Measurements from ENCODE around the gene KDM6B.
"Not testable (repeated sequence)": the region's sequence is repeated elsewhere in the genome, so short reads cannot be mapped to it uniquely, and the experiment has no call there.

Gene KDM6B

GRCh38 chr17:7853691-7854038 lies 19.6 kb downstream of the KDM6B start:
- DNase-seq = peak; percentile 33

- DNase-seq = peak; percentile 22
Measured at GRCh38 chr17:7854078-7854777, 20.2 kb downstream of the KDM6B start.

- peak; percentile 47 for DNase-seq
Measured at GRCh38 chr17:7854851-7855659, 21.0 kb downstream of the KDM6B start, which contains the start of gene TMEM88. TSS of gene TMEM88 (plus strand) at chr17:7855066. CDS start at chr17:7855075, 9 bp downstream.

- no peak for DNase-seq
Measured at GRCh38 chr17:7855660-7856010, 21.6 kb downstream of the KDM6B start.

GRCh38 chr17:7856011-7856810 lies 22.2 kb downstream of the KDM6B start:
- DNase-seq = peak; percentile 55

- DNase-seq = peak; percentile 97
Measured at GRCh38 chr17:7856811-7857712, 23.0 kb downstream of the KDM6B start, which contains the start of gene NAA38. TSS of gene NAA38 (minus strand) at chr17:7857559. CDS start at chr17:7857463, 96 bp downstream.

GRCh38 chr17:7857713-7858521 lies 23.9 kb downstream of the KDM6B start, which contains the start of gene CYB5D1:
TSS of gene CYB5D1 (plus strand) at chr17:7858003. CDS start at chr17:7858135, 132 bp downstream.
- DNase-seq = peak; percentile 95

- peak; percentile 55 for DNase-seq
Measured at GRCh38 chr17:7858522-7858810, 24.4 kb downstream of the KDM6B start.

- no peak for DNase-seq
Measured at GRCh38 chr17:7859028-7859427, 25.0 kb downstream of the KDM6B start.

- DNase-seq = peak; percentile 73
Measured at GRCh38 chr17:7862692-7863437, 28.8 kb downstream of the KDM6B start.

- DNase-seq = not testable (repeated sequence)
Measured at GRCh38 chr17:7864384-7864783, 30.4 kb downstream of the KDM6B start.

- no peak for DNase-seq
Measured at GRCh38 chr17:7864995-7865650, 31.1 kb downstream of the KDM6B start.

- DNase-seq = peak; percentile 37
Measured at GRCh38 chr17:7867881-7868329, 33.9 kb downstream of the KDM6B start.

GRCh38 chr17:7873051-7873450 lies 39.0 kb downstream of the KDM6B start:
- DNase-seq = no peak

GRCh38 chr17:7875804-7876370 lies 41.9 kb downstream of the KDM6B start:
- no peak for DNase-seq

- no peak for DNase-seq
Measured at GRCh38 chr17:7878234-7878633, 44.2 kb downstream of the KDM6B start.

GRCh38 chr17:7880076-7880868 lies 46.3 kb downstream of the KDM6B start:
- DNase-seq = no peak

GRCh38 chr17:7881276-7882054 lies 47.4 kb downstream of the KDM6B start:
- no peak for DNase-seq
